ENCODE results near the gene TTLL9.

GRCh38 chr20:31851240-31851955 is 19.0 kb upstream of the TTLL9 start:
- TF ChIP-seq POLR2A (IDR thresholded peaks at IDR 0.05; ENCODE audit: extremely low read depth, insufficient read length): no peak
- no peak for TF ChIP-seq CTCF (IDR thresholded peaks at IDR 0.05; ENCODE audit: low read depth, low read length)

All from NB4 (cell line).